ENCODE data around the gene LRRC70.
"Not testable (repeated sequence)": the region's sequence is repeated elsewhere in the genome, so short reads cannot be mapped to it uniquely, and the experiment has no call there.

Gene LRRC70, protein sequence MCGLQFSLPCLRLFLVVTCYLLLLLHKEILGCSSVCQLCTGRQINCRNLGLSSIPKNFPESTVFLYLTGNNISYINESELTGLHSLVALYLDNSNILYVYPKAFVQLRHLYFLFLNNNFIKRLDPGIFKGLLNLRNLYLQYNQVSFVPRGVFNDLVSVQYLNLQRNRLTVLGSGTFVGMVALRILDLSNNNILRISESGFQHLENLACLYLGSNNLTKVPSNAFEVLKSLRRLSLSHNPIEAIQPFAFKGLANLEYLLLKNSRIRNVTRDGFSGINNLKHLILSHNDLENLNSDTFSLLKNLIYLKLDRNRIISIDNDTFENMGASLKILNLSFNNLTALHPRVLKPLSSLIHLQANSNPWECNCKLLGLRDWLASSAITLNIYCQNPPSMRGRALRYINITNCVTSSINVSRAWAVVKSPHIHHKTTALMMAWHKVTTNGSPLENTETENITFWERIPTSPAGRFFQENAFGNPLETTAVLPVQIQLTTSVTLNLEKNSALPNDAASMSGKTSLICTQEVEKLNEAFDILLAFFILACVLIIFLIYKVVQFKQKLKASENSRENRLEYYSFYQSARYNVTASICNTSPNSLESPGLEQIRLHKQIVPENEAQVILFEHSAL

DNA sequence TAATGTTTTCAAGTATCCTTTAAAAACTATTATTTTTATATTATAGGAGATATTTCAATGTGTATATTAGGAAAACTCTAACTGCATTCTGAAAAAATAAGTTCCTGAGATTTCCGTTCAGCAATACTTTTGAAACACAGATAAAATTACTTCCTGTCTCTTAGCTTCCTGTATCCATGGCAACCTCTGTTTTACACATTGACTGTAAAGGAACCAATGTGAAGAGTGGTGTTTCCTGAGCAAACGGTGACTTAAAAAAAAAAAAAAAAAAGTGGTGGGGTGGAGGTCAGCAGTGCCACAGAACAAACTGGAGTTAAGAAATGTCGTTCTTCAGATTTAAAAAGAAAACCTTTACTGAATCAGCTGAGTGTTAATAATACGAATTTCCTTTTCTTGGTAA lies at the start of gene LRRC70:
Gene LRRC70, plus strand, starts transcription at position 280 of the 400 bp plus-strand sequence. CDS start 620 bp downstream, outside the sequence.
- no peak for DNase-seq (ENCODE audit: extremely low read depth in 1 of 2, low read depth in 1 of 2)

DNA sequence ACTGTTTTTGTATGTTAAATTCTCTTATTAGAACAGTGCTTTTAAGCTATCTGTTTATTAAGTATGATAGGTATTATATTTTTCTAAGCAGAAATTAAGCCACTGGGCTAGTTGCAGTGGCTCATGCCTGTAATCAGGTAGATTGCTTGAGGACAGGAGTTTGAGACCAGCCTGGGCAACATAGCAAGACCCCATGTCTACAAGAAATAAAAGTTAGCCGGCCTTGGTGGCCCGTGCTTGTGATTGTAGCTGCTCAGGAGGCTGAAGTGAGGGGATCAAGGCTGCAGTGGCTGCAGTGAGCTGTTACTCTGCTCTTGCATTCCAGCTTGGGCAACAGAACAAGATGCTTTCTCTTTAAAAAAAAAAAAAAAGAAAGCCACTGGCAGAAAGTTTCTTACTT lies 45.0 kb upstream of the LRRC70 start:
- no peak for DNase-seq (ENCODE audit: extremely low read depth in 1 of 2, low read depth in 1 of 2)

- DNase-seq (ENCODE audit: extremely low read depth in 1 of 2, low read depth in 1 of 2) = no peak
Measured at GRCh38 chr5:62534461-62535236, 44.0 kb upstream of the LRRC70 start.

- DNase-seq (ENCODE audit: extremely low read depth in 1 of 2, low read depth in 1 of 2) = no peak
Measured at GRCh38 chr5:62536232-62536631, 42.4 kb upstream of the LRRC70 start.

DNA sequence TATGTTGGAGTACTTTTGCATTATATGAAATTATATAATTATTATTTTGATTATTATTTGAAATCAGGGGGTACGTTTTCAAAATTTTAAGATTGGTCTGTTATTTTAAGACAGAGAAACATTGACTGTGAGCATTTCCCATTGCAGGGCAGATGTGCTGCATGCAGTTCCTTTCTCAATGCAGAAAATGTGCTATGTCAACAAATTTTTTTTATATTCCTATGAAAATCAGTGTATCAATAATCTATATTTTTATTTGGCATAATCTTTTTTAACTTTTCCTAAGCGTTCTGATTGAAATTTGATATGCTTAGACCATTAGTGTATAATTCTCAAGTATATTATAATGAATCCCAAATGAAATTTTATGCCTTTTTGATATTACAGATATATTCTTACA lies 41.8 kb upstream of the LRRC70 start:
- no peak for DNase-seq (ENCODE audit: extremely low read depth in 1 of 2, low read depth in 1 of 2)

- DNase-seq (ENCODE audit: extremely low read depth in 1 of 2, low read depth in 1 of 2) = no peak
Measured at GRCh38 chr5:62538017-62538942, 40.3 kb upstream of the LRRC70 start.

DNA sequence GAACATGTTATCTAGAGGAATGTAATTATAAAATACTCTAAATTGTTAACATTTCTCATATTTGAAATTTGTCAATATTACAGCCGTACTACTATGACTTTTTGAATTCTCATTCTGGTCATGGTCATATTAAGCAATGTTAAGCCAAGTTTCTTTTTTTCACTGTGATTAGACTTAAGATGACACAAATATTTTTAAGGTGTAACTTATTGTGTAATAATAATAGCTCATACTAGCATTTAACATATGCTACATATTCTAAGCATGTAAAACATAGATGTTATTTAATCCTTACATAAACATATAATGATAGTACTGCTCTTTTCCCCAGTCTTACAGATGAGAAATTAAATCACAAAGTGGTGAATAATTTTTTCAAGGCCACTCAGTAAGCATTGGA lies 35.9 kb upstream of the LRRC70 start:
- no peak for DNase-seq (ENCODE audit: extremely low read depth in 1 of 2, low read depth in 1 of 2)

- DNase-seq (ENCODE audit: extremely low read depth in 1 of 2, low read depth in 1 of 2) = no peak
Measured at GRCh38 chr5:62547945-62548630, 30.5 kb upstream of the LRRC70 start.

DNA sequence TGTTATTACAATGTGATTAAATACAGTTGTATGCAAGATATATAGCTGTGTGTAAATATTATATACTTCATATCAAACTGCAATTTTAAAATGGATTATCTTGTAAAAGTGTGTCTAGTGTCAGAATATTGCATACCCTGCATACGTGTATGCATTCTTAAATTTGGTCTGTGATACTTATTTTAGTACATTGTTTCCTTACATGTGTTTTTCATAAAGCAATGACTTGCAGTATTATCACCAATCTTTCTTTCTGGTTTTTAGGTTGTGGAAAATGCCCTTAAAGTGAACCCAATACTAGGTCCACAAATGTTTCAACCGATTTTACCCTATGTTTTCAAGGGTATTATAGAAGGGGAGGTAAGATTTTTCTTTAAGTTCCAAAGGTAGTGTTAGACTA lies 28.5 kb upstream of the LRRC70 start:
- DNase-seq (ENCODE audit: extremely low read depth in 1 of 2, low read depth in 1 of 2) = no peak

DNA sequence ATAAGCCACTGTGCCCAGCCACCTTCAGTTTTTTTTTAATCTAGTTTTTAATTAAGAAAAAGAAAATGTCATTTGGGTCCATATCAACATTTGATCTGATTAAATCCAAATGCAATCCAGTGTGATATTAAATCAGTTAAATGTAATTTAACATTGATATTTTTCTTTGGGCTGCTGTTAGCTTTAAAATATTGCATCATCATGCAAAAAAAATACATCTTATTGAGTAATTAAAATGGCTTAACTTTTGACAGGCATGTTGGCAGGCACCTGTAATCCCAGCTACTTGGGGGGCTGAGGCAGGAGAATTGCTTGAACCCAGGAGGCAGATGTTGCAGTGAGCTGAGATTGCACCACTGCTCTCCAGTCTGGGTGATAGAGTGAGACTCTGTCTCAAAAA lies 22.7 kb upstream of the LRRC70 start:
- DNase-seq (ENCODE audit: extremely low read depth in 1 of 2, low read depth in 1 of 2) = no peak

GRCh38 chr5:62558941-62559340 lies 19.7 kb upstream of the LRRC70 start:
- DNase-seq (ENCODE audit: extremely low read depth in 1 of 2, low read depth in 1 of 2) = no peak

DNA sequence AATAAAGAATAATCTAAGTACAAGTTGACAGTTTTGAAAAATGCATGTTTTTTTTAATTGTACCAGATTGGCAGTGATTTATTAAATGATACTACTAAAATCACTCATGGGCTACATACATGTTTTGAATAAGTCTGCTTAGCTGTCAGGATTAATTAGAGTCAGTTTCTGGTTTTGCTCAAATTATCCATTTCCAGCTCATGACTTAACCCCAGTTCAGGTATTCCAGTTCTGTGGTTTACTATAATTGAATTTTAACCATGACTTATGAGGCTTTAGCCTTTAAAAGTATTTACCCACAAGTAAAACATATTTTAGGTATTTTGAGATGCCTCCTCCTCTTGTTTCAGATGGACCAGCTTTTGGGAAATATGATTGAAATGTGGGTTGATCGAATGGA lies 17.8 kb upstream of the LRRC70 start:
- no peak for DNase-seq (ENCODE audit: extremely low read depth in 1 of 2, low read depth in 1 of 2)

GRCh38 chr5:62561896-62562295 lies 16.7 kb upstream of the LRRC70 start:
- DNase-seq (ENCODE audit: extremely low read depth in 1 of 2, low read depth in 1 of 2) = no peak

- DNase-seq (ENCODE audit: extremely low read depth in 1 of 2, low read depth in 1 of 2) = no peak
Measured at GRCh38 chr5:62562867-62563266, 15.8 kb upstream of the LRRC70 start.

- DNase-seq (ENCODE audit: extremely low read depth in 1 of 2, low read depth in 1 of 2) = no peak
Measured at GRCh38 chr5:62564101-62564500, 14.5 kb upstream of the LRRC70 start.

DNA sequence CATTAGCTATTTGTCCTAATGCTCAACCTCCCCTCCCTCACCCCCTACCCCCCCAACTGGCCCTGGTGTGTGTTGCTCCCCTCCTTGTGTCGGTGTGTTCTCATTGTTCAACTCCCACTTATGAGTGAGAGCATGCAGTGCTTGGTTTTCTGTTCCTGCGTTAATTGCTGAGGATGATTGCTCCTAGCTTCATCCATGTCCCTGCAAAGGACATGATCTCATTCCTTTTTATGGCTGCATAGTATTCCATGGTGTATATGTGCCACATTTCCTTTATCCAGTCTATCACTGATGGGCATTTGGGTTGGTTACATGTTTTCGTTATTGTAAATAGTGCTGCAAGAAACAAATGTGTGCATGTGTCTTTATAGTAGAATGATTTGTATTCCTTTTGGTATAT lies 12.9 kb upstream of the LRRC70 start:
- not testable (repeated sequence) for DNase-seq (ENCODE audit: extremely low read depth in 1 of 2, low read depth in 1 of 2)

- DNase-seq (ENCODE audit: extremely low read depth in 1 of 2, low read depth in 1 of 2) = no peak
Measured at GRCh38 chr5:62568143-62568542, 10.5 kb upstream of the LRRC70 start.

GRCh38 chr5:62568800-62569432 lies 9.7 kb upstream of the LRRC70 start:
- DNase-seq (ENCODE audit: extremely low read depth in 1 of 2, low read depth in 1 of 2) = no peak

- DNase-seq (ENCODE audit: extremely low read depth in 1 of 2, low read depth in 1 of 2) = no peak
Measured at GRCh38 chr5:62569470-62569869, 9.1 kb upstream of the LRRC70 start.
